GM12878 (cell line): Measurements from ENCODE around the gene LRRC58. TPM values are rescaled to one million over a fixed set of nuclear protein-coding genes. Genes with fewer than 3 reads are reported as not detected.

ENCODE experiments used
- ATAC-seq: fragments of 200-7000 bp; cut with Tn5 transposase; 3 replicates; pipeline ENCODE4 v1.9.1; 2020; ENCODE audit warnings: mild to moderate bottlenecking, moderate library complexity
- BruUV-seq: library from RNA; stranded (reverse); fragments of 400-500 nt; replicated peaks from 2 replicates; lab custom pipeline; 2021; lab: Mats Ljungman, UMichigan
- CTCF ChIA-PET: fragments of 300-600 bp; sonication (Branson Sonifier 250); formaldehyde crosslinking; extraction: SDS; loops from one replicate; lab custom pipeline; 2021; ENCODE audit warnings: inconsistent platforms; lab: Yijun Ruan, JAX
- POLR2A ChIA-PET: fragments of 350-600 bp; formaldehyde crosslinking; extraction: SDS; loops from one replicate; lab custom pipeline; 2021; ENCODE audit warnings: inconsistent platforms; lab: Charles Lee
- RAD21 ChIA-PET: fragments of 300-600 bp; sonication (Branson Sonifier 250); formaldehyde crosslinking; loops from one replicate; lab custom pipeline; 2023; ENCODE audit warnings: antibody characterized with exemption; ENCODE audit not compliant: unreplicated experiment; lab: Charles Lee
- SMC1A ChIA-PET: fragments of 300-600 bp; sonication (Branson Sonifier 250); formaldehyde crosslinking; loops from one replicate; lab custom pipeline; 2023; ENCODE audit not compliant: unreplicated experiment, uncharacterized antibody; lab: Charles Lee
- DNase-seq: peaks from one replicate; pipeline ENCODE4 v3.0.0-alpha.2; 2011; ENCODE audit warnings: low read depth, low spot score
- FAIRE-seq: peaks from 3 replicates; lab custom pipeline; 2011; peaks lifted over from hg19 to GRCh38; lab: Jason Lieb, UNC
- H2AFZ ChIP-seq: 2 replicates; pipeline ENCODE4 v1.6.0; 2011; ENCODE audit warnings: low read depth, low read length, control low read depth; ENCODE audit not compliant: control insufficient read depth
- H3K27ac ChIP-seq: 2 replicates; pipeline ENCODE4 v1.5.1; 2011; ENCODE audit warnings: control low read depth; ENCODE audit not compliant: control insufficient read depth, insufficient read depth
- H3K27me3 ChIP-seq, 2 experiments: replicated peaks in 1 of 2; 2 replicates each; pipeline versions ENCODE4 v1.6.0 to v1.6.1; 2011; ENCODE audit warnings: low read length in 1 of 2; ENCODE audit not compliant: control insufficient read depth in 2 of 2, insufficient read depth in 2 of 2
- H3K36me3 ChIP-seq, 2 experiments: 2 replicates each; pipeline ENCODE4 v1.5.1; 2011; ENCODE audit warnings: low read length in 1 of 2; ENCODE audit not compliant: control insufficient read depth in 2 of 2, insufficient read depth in 2 of 2
- H3K4me1 ChIP-seq: 2 replicates; pipeline ENCODE4 v1.6.1; 2011; ENCODE audit warnings: mild to moderate bottlenecking, low read length, moderate library complexity, mixed read lengths; ENCODE audit not compliant: control insufficient read depth, insufficient read depth
- H3K4me2 ChIP-seq: 2 replicates; pipeline ENCODE4 v1.6.0; 2011; ENCODE audit warnings: control low read depth; ENCODE audit not compliant: control insufficient read depth, insufficient read depth
- H3K4me3 ChIP-seq: fragments of 200-600 bp; sonication (generic); 2 replicates; pipeline ENCODE4 v1.5.1; 2016
- H3K79me2 ChIP-seq: 2 replicates; pipeline ENCODE4 v1.6.0; 2011; ENCODE audit warnings: low read length; ENCODE audit not compliant: control insufficient read depth, insufficient read depth
- H3K9ac ChIP-seq: 2 replicates; pipeline ENCODE4 v1.8.0; 2011; ENCODE audit warnings: low read length, control low read depth, mixed read lengths; ENCODE audit not compliant: control insufficient read depth, insufficient read depth
- H3K9me3 ChIP-seq: replicated peaks from 3 replicates; pipeline ENCODE4 v1.5.1; 2011; ENCODE audit warnings: mild to moderate bottlenecking, low read length; ENCODE audit not compliant: control insufficient read depth, insufficient read depth
- H4K20me1 ChIP-seq: 2 replicates; pipeline ENCODE4 v1.6.0; 2011; ENCODE audit not compliant: control insufficient read depth, insufficient read depth
- NFYA ChIP-seq: IDR thresholded peaks from 2 replicates; pipeline ENCODE4 v1.6.1; 2011; ENCODE audit warnings: low read depth, mild to moderate bottlenecking, low read length, improper control_type of control experiment, borderline replicate concordance
- RBBP5 ChIP-seq: fragments of 200-600 bp; sonication (generic); conservative IDR thresholded peaks from 2 replicates; pipeline ENCODE4 v1.6.1; 2016
- REST ChIP-seq: IDR thresholded peaks from 2 replicates; pipeline ENCODE4 v1.6.1; 2012; ENCODE audit warnings: mild to moderate bottlenecking, low read depth, low read length
- RFX5 ChIP-seq: IDR thresholded peaks from 2 replicates; pipeline ENCODE4 v1.6.1; 2011; ENCODE audit warnings: low read depth, low read length, improper control_type of control experiment
- RUNX3 ChIP-seq: IDR thresholded peaks from 2 replicates; pipeline ENCODE4 v1.6.1; 2012; ENCODE audit warnings: low read length, inconsistent platforms
- SMC3 ChIP-seq: IDR thresholded peaks from 2 replicates; pipeline ENCODE4 v1.6.1; 2011; ENCODE audit warnings: low read length, improper control_type of control experiment, borderline replicate concordance
- SRF ChIP-seq, 2 experiments: IDR thresholded peaks; 2 replicates each; pipeline ENCODE4 v1.6.1; 2011; ENCODE audit warnings: low read depth in 2 of 2, low read length in 2 of 2, mild to moderate bottlenecking in 1 of 2, moderate library complexity in 1 of 2
- TAF1 ChIP-seq: IDR thresholded peaks from 2 replicates; pipeline ENCODE4 v1.6.1; 2011; ENCODE audit warnings: mild to moderate bottlenecking, low read depth, low read length, borderline replicate concordance
- WGBS: methylation state at CpG from one replicate; pipeline ENCODE4 v1.1.6; 2016; ENCODE audit warnings: low lambda C conversion rate; ENCODE audit not compliant: insufficient replicate concordance, insufficient coverage; ENCODE audit errors: missing lambda C conversion rate; 5-methylcytosine and 5-hydroxymethylcytosine counted together
- in situ Hi-C: fragments of 300-500 bp; cut with MboI; formaldehyde crosslinking; loops from 9 replicates; pipeline ENCODE4 v1.14.3; 2018; ENCODE audit warnings: mixed read lengths
- intact Hi-C: fragments of 100-400 bp; cut with micrococcal nuclease; formaldehyde crosslinking; loops from one replicate; pipeline ENCODE4 v1.14.2; 2022; ENCODE audit not compliant: unreplicated experiment
- polyA plus RNA-seq, 11 experiments: library from polyadenylated mRNA; depleted of rRNA in 4 of 11; unstranded in 6 of 11; stranded (reverse) in 5 of 11; fragments of >200 nt; fragmentation: Nextera tagmentation in 4 of 11; fragmentation: Illumina TruSeq in 1 of 11; extraction: Ambion mirVana in 4 of 11; extraction: Trizol in 1 of 11; gene quantifications; 1 replicate in 1 of 11; 2 replicates in 10 of 11; pipeline versions ENCODE4 v1.2.1 to v1.2.3, GENCODE V29; 2011 to 2016; ENCODE audit warnings: inconsistent platforms in 2 of 11, missing spikeins in 2 of 11, low read depth in 1 of 11
- total RNA-seq, 4 experiments: library from RNA; depleted of rRNA in 3 of 4; stranded (reverse); fragments of >200 nt in 3 of 4; fragmentation: Illumina TruSeq in 1 of 4; extraction: Trizol in 1 of 4; gene quantifications; 2 replicates each; pipeline versions ENCODE4 v1.2.1 to v1.2.3, GENCODE V29; 2013 to 2021

LRRC58 gene
- total and polyA plus RNA-seq, 10 of the 15 experiments (the other 5 are each of a cell fraction or from before 2014, with no cell fraction given) = 7.7 to 29.5 (median 18.8) TPM

- in situ Hi-C loops = no loop called here
- no peak for FAIRE-seq
- CTCF ChIA-PET = interaction anchor here (1.6 kb wide), 1 partner anchor 15 kb away, joined by 3 read pairs; no protein-coding TSS in a partner anchor
Measured at GRCh38 chr3:120369037-120369467, 19.9 kb upstream of the LRRC58 start.

More at GRCh38 chr3:120369037-120369467, 19.9 kb upstream of the LRRC58 start:
- POLR2A ChIA-PET = no interaction called here
- Histone ChIP-seq H3K27ac (no peak overlapping the region), H3K36me3 (no peaks in the 10 kb centered on the region), H3K9ac (no peak overlapping the region), H2AFZ (no peak overlapping the region), H3K4me1 (no peaks in the 10 kb centered on the region)
- no peak for DNase-seq
- BruUV-seq = no TSS peak
- intact Hi-C loops = no loop called here
- ATAC-seq = peak; percentile 59
- TF ChIP-seq NFYA (no peak), REST (no peak), RBBP5 (no peak), RUNX3 (no peak), RFX5 (no peak), SMC3 (no peak), SRF (IDR thresholded peaks at IDR 0.05; ENCODE audit: low read depth in 2 of 2, low read length in 2 of 2) (no peak), TAF1 (no peak)
- TF ChIP-seq, all 136 proteins: peak for 0
- H3K4me3 ChIP-seq = no peak overlapping the region
- WGBS = 25% methylated on average over 2 of the region's 2 CpGs
- no peak overlapping the region for H3K4me2 ChIP-seq
- peaks cover 0 to 3% of the 10 kb centered on the region in 2 experiments; a peak in 2 of 4 replicates for H3K27me3 ChIP-seq
- ChIA-PET RAD21 (no interaction called here), SMC1A (no interaction called here)
- H3K9me3 ChIP-seq = no peaks in the 10 kb centered on the region; the same call in 2 of the 3 replicates
- H3K79me2 ChIP-seq = no peaks in the 10 kb centered on the region
- no peaks in the 10 kb centered on the region for H4K20me1 ChIP-seq
